GM20000 (cell line): ENCODE results near the gene PITPNC1.
"Not testable (repeated sequence)": the region's sequence is repeated elsewhere in the genome, so short reads cannot be mapped to it uniquely, and the experiment has no call there.

Experiments used
- DNase-seq: peaks from one replicate; pipeline ENCODE4 v3.0.0; 2012; ENCODE audit warnings: low spot score
- CTCF ChIP-seq: IDR thresholded peaks from 2 replicates; pipeline ENCODE4 v1.5.1; 2012; ENCODE audit warnings: mild to moderate bottlenecking, control low read depth; ENCODE audit errors: extremely low read depth, missing control alignments

PITPNC1 gene

GRCh38 chr17:67625971-67626370 is 248.9 kb downstream of the PITPNC1 start:
- TF ChIP-seq CTCF: no peak
- DNase-seq: no peak

- DNase-seq: peak; percentile 63
- peak; percentile 47 for TF ChIP-seq CTCF
These were observed 251.5 kb downstream of the PITPNC1 start for GRCh38 chr17:67628580-67629013.

- TF ChIP-seq CTCF: peak; percentile 35
- DNase-seq: peak; percentile 29
These were observed 252.9 kb downstream of the PITPNC1 start for GRCh38 chr17:67629971-67630320.

- not testable (repeated sequence) for DNase-seq
These were observed 253.8 kb downstream of the PITPNC1 start for GRCh38 chr17:67630836-67631235.

- TF ChIP-seq CTCF: no peak
- no peak for DNase-seq
These were observed 255.1 kb downstream of the PITPNC1 start for GRCh38 chr17:67632141-67632540.

GRCh38 chr17:67633751-67634211 is 256.7 kb downstream of the PITPNC1 start:
- DNase-seq: no peak
- TF ChIP-seq CTCF: no peak

- no peak for DNase-seq
- no peak for TF ChIP-seq CTCF
These were observed 258.6 kb downstream of the PITPNC1 start for GRCh38 chr17:67635681-67636080.

GRCh38 chr17:67636312-67636711 is 259.2 kb downstream of the PITPNC1 start:
- no peak for DNase-seq
- no peak for TF ChIP-seq CTCF
